Heart left ventricle (tissue), 13 donors: ENCODE data around the gene RAB44.

Experiments
- CTCF ChIP-seq, 12 donors: fragments of 200-600 bp; sonication (generic) in 4 of 12; IDR thresholded peaks; one replicate each; pipeline versions ENCODE4 v1.5.0 to v1.8.0; 2018 to 2022; ENCODE audit warnings: antibody characterized with exemption in 12 of 12, mild to moderate bottlenecking in 5 of 12
- POLR2A ChIP-seq, 2 donors: fragments of 450-650 bp; IDR thresholded peaks; one replicate each; pipeline ENCODE4 v1.6.1; 2017; ENCODE audit warnings: antibody characterized with exemption in 2 of 2, mild to moderate bottlenecking in 2 of 2, moderate library complexity in 2 of 2
- donor health status: ischemic (EF 13 %, LVEDD 7.1; RV severe dilation, severe dysfunction).
- donor health status: DM: no; HTN: yes; CAD: no.
- donor health status: DM: no; HTN: no; CAD: no.
- donor health status: ischemic (EF 25% LVEDD 6.9; RV normal size, moderate dysfunction).
- donor health status: ischemic (EF 25% LVEDD 5.7; RV mildly dilated, moderate dysfunction).
- donor health status: ischemic (EF 35%, LVEDD 5.7; RV mildly dilated, moderate dysfunction).
- donor health status: nonischemic (EF 11% LVEDD 7.7; RV severe dilation, severe dysfunction).
- donor health status: DM: yes; HTN: yes; CAD: no.
- donor health status: PGD.
- donor health status: ischemic (EF 29% LVEDD 5.4; RV normal size, mild dysfunction).
- donor health status: nonischemic (EF 23%, LVEDD 6.1; RV moderate dilation, normal function).

- no peak for TF ChIP-seq CTCF (IDR thresholded peaks at IDR 0.05)
- no peak for TF ChIP-seq POLR2A (IDR thresholded peaks at IDR 0.05)
Observed at GRCh38 chr6:36725581-36725980, 28.0 kb downstream of the RAB44 start.
